NCI-H2227 (cell line): ENCODE measurements around the gene UBA1.

Experiments used
- DNase-seq: peaks from one replicate; lab custom pipeline; 2025; ENCODE audit not compliant: unreplicated experiment; lab: John Stamatoyannopoulos, UW

UBA1 gene

GRCh38 chrX:47187106-47187677 lies 6.4 kb upstream of the UBA1 start:
- DNase-seq, result no peak

GRCh38 chrX:47189906-47190305 lies 3.7 kb upstream of the UBA1 start:
- no peak for DNase-seq

- DNase-seq, result peak; percentile 98
Observed at GRCh38 chrX:47190445-47191269, 3.0 kb upstream of the UBA1 start.

GRCh38 chrX:47191331-47191730 lies 2.3 kb upstream of the UBA1 start:
- DNase-seq, result peak; percentile 61

GRCh38 chrX:47191806-47192401 lies 1.7 kb upstream of the UBA1 start:
- DNase-seq, result no peak

- no peak for DNase-seq
Observed at GRCh38 chrX:47194194-47194787, 662 bp downstream of the UBA1 start.

GRCh38 chrX:47196098-47196497 lies 2.5 kb downstream of the UBA1 start:
- DNase-seq, result no peak

GRCh38 chrX:47197526-47197925 lies 3.9 kb downstream of the UBA1 start:
- DNase-seq, result no peak

- DNase-seq, result no peak
Observed at GRCh38 chrX:47198026-47198686, 4.5 kb downstream of the UBA1 start.

- no peak for DNase-seq
Observed at GRCh38 chrX:47198687-47199080, 5.1 kb downstream of the UBA1 start.

GRCh38 chrX:47199286-47199685 lies 5.7 kb downstream of the UBA1 start:
- no peak for DNase-seq

GRCh38 chrX:47200385-47201150 lies 6.9 kb downstream of the UBA1 start:
- DNase-seq, result peak; percentile 27

GRCh38 chrX:47201345-47201944 lies 7.8 kb downstream of the UBA1 start:
- DNase-seq, result no peak

GRCh38 chrX:47202316-47202715 lies 8.7 kb downstream of the UBA1 start:
- no peak for DNase-seq

- DNase-seq, result no peak
Observed at GRCh38 chrX:47202877-47203276, 9.2 kb downstream of the UBA1 start.

- DNase-seq, result peak; percentile 9
Observed at GRCh38 chrX:47204970-47205369, 11.3 kb downstream of the UBA1 start.

GRCh38 chrX:47206316-47206715 lies 12.7 kb downstream of the UBA1 start:
- no peak for DNase-seq

- DNase-seq, result no peak
Observed at GRCh38 chrX:47208108-47208507, 14.5 kb downstream of the UBA1 start.

- DNase-seq, result no peak
Observed at GRCh38 chrX:47209508-47210238, 16.0 kb downstream of the UBA1 start.
